Activated gamma-delta T cell treated with anti-CD3 and anti-CD28 coated beads, Interleukin-2, amount 50 U/mL, for 16 hours (primary cell): ENCODE measurements around the gene GABBR2.

Source experiments
- DNase-seq: peaks from one replicate; pipeline ENCODE4 v3.0.0-alpha.2; 2020; ENCODE audit warnings: low read depth

GABBR2 gene

DNA sequence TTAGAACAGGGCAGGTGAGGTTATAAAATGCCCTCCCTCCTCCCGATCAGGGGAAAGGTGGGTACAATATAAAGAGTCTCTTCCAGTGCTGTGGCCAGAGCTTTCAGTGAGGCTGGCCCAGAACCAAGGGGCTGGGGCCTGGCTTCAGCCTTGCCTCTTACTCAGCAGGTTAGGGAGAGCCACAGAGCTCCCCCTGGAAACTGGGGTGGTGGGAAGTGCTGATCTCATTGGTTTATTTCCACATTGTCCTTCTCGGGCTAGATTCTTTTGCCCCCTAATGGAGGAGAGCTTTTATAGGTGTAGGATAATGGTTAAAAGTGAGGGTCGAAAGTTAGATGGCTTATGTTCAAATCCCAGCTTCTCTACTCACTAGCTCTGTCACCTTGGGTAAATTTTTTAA is 266.6 kb downstream of the GABBR2 start:
- no peak for DNase-seq

DNA sequence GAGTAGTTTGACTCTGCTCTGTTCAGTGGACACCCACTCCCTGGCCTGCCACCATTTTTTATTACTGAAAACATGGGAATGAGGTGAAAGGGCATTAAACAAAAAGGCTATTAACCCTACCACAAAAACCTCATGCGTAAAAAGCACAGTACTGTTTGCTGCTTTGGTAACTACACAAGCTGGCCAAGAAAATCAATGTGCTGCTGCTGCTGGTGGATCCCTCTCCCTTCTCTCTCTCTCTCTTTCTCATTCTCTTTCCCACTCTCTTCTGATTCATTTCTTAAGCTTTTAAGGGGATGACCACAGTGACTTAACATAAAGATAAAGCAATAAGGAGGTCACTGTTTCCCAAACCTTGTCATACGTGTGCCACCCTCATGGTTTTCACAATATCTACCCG is 270.1 kb downstream of the GABBR2 start:
- DNase-seq = no peak

DNA sequence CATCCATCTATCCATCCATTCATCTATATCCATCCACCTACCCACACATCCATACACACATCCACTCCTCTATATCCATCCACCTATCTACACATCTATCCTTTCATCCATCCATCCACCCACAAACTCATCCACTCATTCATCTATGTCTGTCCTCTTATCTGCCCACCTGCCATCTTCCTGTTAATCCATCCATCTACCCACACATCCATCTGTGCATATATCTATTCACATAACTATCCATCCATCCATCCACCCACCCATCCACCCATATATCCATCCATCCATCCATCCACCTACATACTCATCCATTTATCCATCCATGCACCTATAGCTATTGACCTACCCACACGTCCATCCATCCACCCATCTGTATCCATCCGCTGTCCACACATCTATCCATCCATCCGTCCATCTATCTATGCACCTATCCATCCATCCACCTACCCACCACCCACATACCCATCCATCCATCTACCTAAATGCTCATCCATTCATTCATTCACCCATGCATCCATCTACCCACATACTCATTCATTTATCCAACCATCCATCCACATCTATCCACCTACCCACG is 271.2 kb downstream of the GABBR2 start:
- no peak for DNase-seq

GRCh38 chr9:98432960-98433359 is 275.8 kb downstream of the GABBR2 start:
- DNase-seq = no peak

DNA sequence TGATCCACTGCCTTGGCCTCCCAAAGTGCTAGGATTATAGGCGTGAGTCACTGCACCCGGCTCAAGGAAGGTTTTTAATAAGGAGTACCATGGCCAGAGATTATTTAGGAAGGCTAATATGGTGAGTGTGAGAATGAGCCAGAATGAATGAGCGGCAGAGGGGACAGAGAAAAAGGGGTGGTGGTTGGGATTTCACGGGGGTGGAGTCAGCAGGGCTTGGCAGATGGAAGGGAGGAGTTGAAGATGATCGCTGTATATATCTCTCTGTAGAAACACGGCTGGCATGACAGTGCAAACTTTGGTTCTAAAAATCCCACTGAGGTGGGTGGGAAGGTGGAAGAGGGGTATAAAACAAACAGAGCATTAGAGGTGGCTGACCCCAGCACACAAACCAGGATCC is 276.6 kb downstream of the GABBR2 start:
- no peak for DNase-seq

DNA sequence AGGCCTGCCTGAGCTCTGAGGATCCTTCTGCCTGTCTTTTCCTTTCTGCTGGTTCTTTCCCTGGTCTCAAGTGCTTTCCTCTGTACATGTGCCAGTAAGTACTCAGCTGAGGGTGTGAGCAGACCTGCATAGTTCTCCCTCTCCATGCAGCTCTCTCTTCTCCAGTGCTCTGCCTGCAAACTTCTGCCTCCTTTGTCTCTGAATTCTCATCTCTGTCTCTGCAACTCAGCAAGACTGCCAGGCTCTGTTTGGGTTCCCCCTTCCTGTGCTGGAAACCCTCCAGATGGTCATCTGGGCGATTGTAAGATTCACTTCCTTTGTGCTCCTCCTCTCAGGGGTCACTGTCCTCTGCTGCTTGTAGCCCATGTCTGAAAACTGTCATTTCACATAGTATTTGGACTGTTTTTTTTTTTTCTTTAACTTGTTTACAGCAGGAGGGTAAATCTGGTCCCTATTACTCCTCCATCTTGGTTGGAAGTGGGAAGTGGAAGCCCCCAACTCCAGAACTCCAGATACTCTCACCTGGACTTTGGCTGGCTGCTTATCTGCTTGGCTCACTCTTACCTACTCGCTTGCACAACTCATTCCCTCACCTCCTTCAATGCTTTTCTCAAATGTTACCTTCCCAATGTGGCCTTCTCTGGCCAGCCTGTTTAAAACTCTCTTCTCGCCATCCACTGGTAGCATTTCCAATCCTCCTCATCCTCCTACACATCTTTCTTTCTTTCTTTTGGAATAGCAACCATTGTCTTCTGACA is 278.0 kb downstream of the GABBR2 start:
- DNase-seq = no peak

GRCh38 chr9:98429613-98430012 is 279.1 kb downstream of the GABBR2 start:
- DNase-seq = no peak

GRCh38 chr9:98428454-98428853 is 280.3 kb downstream of the GABBR2 start:
- no peak for DNase-seq

DNA sequence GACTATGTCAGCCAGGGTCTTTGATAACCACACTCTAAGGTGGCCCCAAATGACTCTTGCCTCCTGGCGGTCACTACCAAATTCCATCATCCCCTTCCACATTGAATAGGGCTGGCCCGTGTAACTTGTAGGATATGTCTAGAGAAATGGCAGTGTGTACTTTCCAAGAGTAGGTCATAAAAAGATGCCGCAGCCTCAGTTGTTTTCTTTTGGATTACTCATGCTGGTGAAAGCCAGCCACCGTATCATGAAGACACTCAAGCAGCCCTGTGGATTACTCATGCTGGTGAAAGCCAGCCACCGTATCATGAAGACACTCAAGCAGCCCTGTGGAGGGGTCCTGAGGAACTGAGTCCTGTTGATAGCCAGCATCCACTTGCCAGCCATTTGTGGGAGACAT is 281.2 kb downstream of the GABBR2 start:
- no peak for DNase-seq

GRCh38 chr9:98425079-98425478 is 283.7 kb downstream of the GABBR2 start:
- no peak for DNase-seq

GRCh38 chr9:98419260-98419603 is 289.5 kb downstream of the GABBR2 start:
- DNase-seq = no peak

DNA sequence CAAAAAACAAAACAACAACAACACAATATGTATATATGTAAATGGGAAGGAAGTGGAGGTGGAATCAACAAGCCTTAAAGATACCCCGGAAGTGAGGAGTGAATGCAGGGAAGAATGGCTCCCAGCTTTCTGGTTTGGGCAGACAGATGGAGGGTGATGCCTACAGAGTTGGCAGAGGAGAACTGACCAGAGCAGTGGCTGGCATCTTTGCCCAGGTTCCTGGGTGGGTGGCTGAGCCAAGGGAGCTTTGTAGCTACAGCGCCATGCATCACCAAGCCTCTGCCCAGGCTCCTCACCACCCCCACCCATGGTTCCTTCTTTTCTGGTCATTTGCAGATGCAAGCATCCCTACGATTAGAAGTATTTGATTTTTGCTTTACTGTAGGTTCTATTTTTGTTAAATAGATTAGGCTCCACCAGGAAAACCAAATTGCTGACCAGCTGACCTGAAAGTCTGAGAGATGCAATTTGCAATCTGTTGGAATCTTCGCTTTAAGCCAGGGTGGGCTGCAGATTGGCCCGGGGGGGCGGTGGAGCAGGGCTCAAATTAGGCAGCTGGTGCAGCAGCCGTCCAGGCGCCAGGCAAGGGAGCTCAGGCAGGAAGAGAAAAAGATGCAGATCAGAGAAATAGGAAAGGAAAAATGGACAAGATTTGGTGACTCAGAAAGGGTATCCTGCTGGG is 290.0 kb downstream of the GABBR2 start:
- DNase-seq = no peak

GRCh38 chr9:98416294-98417248 is 292.2 kb downstream of the GABBR2 start:
- DNase-seq = no peak

- no peak for DNase-seq
These were observed 293.0 kb downstream of the GABBR2 start for GRCh38 chr9:98415782-98416181.

DNA sequence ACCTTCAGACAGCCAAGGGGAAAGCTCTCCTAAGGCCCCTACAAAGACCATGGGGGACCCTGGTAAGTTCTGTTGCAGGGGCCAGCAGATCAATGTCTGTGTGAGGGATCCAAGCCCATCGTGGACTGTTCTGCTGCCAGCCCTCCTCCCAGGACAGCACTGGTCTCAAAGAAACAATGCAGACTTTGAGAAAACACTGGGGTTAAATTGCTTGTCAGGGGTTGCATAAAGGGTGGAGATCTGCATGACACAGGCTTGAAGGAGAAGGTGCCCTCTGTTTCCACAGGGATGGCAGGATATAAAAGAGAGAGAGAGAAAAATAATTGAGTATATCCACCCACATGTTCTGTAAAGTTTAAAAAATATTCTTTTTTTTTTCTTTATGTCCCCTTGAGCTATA is 295.7 kb downstream of the GABBR2 start:
- DNase-seq = no peak

DNA sequence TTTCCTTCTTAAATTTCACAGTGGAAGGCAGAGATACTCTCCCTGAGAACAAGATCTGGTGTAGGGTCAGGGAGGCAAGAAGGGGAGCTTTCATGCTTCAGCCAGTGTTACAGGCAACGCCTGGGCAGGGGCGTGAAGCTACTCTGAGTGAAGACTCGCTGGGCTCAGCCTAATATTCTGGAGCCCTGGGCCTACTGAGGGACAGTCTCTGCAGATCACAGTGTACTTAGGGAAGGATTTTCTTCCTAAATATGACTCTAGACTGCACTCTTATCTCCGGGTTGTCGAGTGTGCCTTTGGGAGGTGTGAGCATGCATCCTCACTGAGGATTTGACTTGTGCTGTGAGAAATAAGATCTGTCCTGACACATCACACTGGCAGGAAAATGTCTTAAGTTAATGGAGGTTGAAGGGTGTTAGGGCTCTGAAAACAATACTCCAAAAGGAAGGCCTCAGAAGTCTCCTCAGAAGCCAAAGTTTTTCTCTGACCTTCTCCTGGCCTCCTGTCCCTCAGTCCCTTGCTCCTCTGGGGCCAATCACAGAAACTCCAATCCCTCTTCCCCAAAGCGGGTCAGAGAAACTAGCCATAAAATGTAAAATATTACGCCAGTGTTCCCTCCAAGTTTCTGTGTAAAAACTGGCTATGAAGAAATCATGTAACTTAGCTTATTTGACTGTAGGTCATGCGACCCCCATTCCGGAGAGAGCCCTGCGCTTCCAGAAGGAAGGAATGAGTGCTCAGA is 296.5 kb downstream of the GABBR2 start:
- DNase-seq = no peak

- no peak for DNase-seq
These were observed 298.5 kb downstream of the GABBR2 start for GRCh38 chr9:98410185-98410697.

DNA sequence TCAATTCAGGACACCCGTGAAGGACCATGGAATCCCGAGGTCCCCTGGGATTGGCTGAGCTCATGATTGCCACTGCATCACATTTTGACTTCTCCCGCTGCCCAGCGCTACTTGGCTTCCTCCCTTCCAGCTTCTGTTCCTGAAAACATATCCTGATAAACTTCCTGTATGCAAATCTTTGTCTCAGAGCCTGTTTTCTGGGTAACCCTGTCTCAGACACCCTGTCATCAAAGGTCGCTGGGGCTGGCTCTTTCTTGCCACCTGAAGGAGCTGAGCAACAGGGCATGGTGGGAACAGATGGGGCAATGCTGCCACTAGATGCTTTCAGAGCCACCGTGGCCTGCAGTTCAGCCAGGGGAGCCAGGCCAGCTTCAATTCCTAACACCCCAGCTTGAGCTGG is 299.0 kb downstream of the GABBR2 start:
- DNase-seq = no peak

DNA sequence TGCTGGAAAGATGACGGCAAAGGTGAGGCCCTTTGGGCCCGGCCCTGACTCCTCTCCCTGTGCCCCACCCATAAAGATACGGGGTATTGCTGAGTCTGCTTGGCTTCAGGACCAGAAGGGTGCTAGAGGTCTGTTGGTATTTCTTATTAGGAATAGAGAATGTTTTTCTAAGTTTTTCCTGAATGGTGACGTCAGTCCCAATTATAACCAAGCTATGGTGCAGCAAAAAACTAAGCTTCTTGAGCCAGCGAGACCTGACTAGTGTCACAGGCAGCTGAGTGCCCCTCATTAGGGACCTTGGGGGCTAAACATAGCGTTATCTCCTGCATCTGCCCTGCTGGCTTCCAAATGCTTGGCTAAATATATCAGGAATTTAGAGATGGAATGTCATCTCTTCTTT is 302.3 kb downstream of the GABBR2 start:
- no peak for DNase-seq

- no peak for DNase-seq
These were observed 304.5 kb downstream of the GABBR2 start for GRCh38 chr9:98404237-98404636.

DNA sequence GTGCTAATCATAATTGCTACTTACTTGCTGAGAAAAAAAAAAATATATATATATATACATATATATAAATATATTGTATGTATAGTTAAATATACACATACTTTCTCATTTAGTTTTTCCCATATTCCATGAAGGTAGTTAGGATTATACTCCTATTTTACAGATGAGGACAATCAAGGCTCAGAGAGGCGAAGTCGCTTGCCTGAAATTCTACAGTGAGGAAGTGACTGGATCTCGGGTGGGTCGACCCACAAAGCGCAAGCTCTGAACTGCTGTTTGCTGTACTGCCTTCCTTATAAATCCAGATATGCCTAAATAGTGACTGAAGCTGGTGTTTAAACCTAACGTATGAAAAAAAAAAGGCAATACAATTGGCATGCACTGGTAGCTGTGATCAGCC is 305.0 kb downstream of the GABBR2 start:
- DNase-seq = no peak
